ENCODE measurements around the gene PIK3R1. TPM values are rescaled to one million over a fixed set of nuclear protein-coding genes. Genes with fewer than 3 reads are reported as not detected.

The PIK3R1 gene
- total and polyA plus RNA-seq, 2 of the 4 experiments (the other 2 are of a cell fraction), result 2.4 to 9.3 TPM

GRCh38 chr5:68292316-68292715 is 76.8 kb downstream of the PIK3R1 start:
- DNase-seq, result peak; percentile 25
- Histone ChIP-seq H2AK9ac (replicated peaks; ENCODE audit: low read depth, low read length, poor library complexity) (no peak overlapping the region), H3K14ac (replicated peaks; ENCODE audit: low read depth, low read length) (no peak overlapping the region), H3K18ac (ENCODE audit: low read depth, low read length) (no peak overlapping the region), H2BK120ac (ENCODE audit: low read depth, low read length) (no peak overlapping the region), H3K79me1 (ENCODE audit: low read depth in 1 of 2, low read length in 2 of 2) (peaks cover 8 to 14% of the 10 kb centered on the region in 2 experiments; a peak in 3 of 4 replicates), H4K8ac (ENCODE audit: low read depth in 2 of 2, low read length in 2 of 2) (no peak overlapping the region), H2BK20ac (ENCODE audit: low read depth, low read length) (no peak overlapping the region), H3K9me3 (ENCODE audit: control insufficient read depth, insufficient read depth, low read length) (no peaks in the 10 kb centered on the region), H3K27me3 (ENCODE audit: control insufficient read depth, insufficient read depth, low read length) (no peaks in the 10 kb centered on the region), H3K9me1 (ENCODE audit: insufficient read depth, low read length) (peaks cover 2% of the 10 kb centered on the region; the same call in 1 of the 2 replicates), H4K20me1 (ENCODE audit: insufficient read depth, low read length) (no peaks in the 10 kb centered on the region), H3K9ac (ENCODE audit: low read depth, low read length) (no peak overlapping the region), H2AFZ (replicated peaks; ENCODE audit: low read length, poor library complexity) (no peak overlapping the region), H3K27ac (ENCODE audit: insufficient read depth, low read length) (no peak overlapping the region), H2BK5ac (ENCODE audit: low read depth, low read length, poor library complexity, severe bottlenecking) (no peak overlapping the region), H4K91ac (ENCODE audit: insufficient read depth, low read depth, low read length) (no peak overlapping the region), H3K4me1 (ENCODE audit: control insufficient read depth, insufficient read depth, low read length) (peaks cover 7% of the 10 kb centered on the region), H2BK15ac (ENCODE audit: low read depth, low read length) (no peak overlapping the region), H3K56ac (ENCODE audit: extremely low read depth, insufficient read depth, low read length) (no peak overlapping the region), H3K23ac (ENCODE audit: low read depth, low read length) (no peak overlapping the region), H3K4me3 (ENCODE audit: insufficient read depth, low read depth, low read length) (no peak overlapping the region), H3K4me2 (ENCODE audit: low read depth, low read length) (peak overlapping the region; percentile 63; the same call in 1 of the 2 replicates), H3K4ac (ENCODE audit: low read depth, low read length) (no peak overlapping the region), H3K36me3 (ENCODE audit: control insufficient read depth, insufficient read depth, low read length) (peaks cover 17% of the 10 kb centered on the region), H2AK5ac (ENCODE audit: low read depth, low read length) (no peak overlapping the region), H4K5ac (ENCODE audit: low read depth, low read length) (no peak overlapping the region)
- CTCF ChIA-PET, result no interaction called here
- ATAC-seq (ENCODE audit: low read depth), result no peak
- in situ Hi-C loops (cut with MboI; ENCODE audit: low sequenced_read_pairs) (no loop called here), dilution Hi-C loops (cut with HindIII; ENCODE audit: low sequenced_read_pairs, unreplicated experiment) (no loop called here), intact Hi-C loops (cut with micrococcal nuclease) (no loop called here)
- POLR2A ChIA-PET (ENCODE audit: unreplicated experiment), result no interaction called here
- BruUV-seq (replicated peaks), result no TSS peak
- WGBS, 2 experiments (ENCODE audit: extremely low coverage in 2 of 2, insufficient read length in 1 of 2), result 0% methylated on average over 1 of the region's 3 CpGs; no CpG with 5 or more reads in 1 of the 2 experiments
- TF ChIP-seq FOS (IDR thresholded peaks at IDR 0.05; ENCODE audit: low read depth, low read length), result no peak
- TF ChIP-seq ELK1 (IDR thresholded peaks at IDR 0.05; ENCODE audit: borderline replicate concordance, low read depth, low read length), result no peak
- no peak for TF ChIP-seq BHLHE40 (IDR thresholded peaks at IDR 0.05; ENCODE audit: low read depth, low read length)
- no peak for TF ChIP-seq USF2 (IDR thresholded peaks at IDR 0.05; ENCODE audit: low read depth, low read length)
- no peak for TF ChIP-seq MAZ (IDR thresholded peaks at IDR 0.05; ENCODE audit: borderline replicate concordance, low read depth, low read length)
